SIG-M5 (cell line): ENCODE data around the gene HPS5.
"Not testable (repeated sequence)": the region's sequence is repeated elsewhere in the genome, so short reads cannot be mapped to it uniquely, and the experiment has no call there.

ENCODE experiments used
- DNase-seq: peaks from one replicate; lab custom pipeline; 2025; lab: John Stamatoyannopoulos, UW

Gene HPS5

DNA sequence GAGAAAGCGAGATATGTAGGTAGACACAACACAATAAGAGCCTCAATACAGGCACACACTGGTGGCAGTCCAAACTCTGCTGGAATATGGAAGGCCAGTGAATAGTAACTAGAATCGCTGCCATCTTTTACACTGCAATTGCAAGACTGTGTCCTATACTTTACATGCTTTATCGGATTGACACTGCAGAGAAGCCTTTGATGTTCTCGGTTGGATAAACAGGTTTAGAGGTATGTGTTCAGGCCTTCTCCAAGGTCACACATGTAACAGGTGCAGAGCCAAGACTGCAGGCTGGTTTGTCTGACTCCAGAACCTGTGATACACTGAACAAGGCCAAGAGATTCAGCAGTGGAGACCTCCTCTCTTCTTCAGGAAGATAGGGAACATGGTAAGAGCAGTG lies 50.7 kb downstream of the HPS5 start:
- no peak for DNase-seq

DNA sequence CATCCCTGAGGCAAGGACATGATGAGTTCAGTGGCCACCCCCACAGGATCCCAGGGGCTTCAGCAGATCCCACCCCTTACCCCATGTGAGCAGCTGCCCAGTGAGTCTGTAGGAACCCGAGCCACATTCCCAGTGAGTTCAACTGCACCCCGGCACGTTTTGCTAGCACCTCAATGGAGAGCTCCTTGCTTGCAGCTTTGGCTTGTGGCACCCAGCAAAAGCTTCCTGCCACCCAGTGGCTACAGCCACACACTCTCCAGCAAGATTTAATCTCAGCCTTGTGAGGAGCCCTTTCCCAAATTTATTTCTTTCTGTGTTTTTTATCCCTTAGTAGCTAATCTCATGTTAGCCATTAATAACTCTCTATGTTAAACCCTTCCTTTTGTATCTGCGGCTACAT lies 51.8 kb downstream of the HPS5 start:
- DNase-seq, result no peak

DNA sequence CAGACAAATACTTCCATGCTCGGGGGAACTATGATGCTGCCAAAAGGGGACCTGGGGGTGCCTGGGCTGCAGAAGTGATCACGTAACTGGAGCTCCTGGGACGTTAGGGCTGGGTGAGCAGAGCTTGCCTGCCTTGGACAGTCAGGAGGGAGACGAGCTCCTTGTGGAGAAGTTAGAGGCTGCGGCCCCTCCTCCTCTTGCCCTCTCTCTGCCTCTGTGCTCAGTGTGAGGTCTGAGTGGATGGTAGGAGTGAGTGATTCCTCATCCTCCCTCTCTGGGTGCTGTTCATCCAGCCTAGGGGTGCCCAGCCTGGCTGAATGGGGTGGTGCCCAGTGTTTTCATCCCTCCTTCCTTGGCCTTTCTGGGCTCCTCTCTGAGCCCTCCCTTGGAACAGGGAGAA lies 52.7 kb downstream of the HPS5 start:
- DNase-seq, result not testable (repeated sequence)

DNA sequence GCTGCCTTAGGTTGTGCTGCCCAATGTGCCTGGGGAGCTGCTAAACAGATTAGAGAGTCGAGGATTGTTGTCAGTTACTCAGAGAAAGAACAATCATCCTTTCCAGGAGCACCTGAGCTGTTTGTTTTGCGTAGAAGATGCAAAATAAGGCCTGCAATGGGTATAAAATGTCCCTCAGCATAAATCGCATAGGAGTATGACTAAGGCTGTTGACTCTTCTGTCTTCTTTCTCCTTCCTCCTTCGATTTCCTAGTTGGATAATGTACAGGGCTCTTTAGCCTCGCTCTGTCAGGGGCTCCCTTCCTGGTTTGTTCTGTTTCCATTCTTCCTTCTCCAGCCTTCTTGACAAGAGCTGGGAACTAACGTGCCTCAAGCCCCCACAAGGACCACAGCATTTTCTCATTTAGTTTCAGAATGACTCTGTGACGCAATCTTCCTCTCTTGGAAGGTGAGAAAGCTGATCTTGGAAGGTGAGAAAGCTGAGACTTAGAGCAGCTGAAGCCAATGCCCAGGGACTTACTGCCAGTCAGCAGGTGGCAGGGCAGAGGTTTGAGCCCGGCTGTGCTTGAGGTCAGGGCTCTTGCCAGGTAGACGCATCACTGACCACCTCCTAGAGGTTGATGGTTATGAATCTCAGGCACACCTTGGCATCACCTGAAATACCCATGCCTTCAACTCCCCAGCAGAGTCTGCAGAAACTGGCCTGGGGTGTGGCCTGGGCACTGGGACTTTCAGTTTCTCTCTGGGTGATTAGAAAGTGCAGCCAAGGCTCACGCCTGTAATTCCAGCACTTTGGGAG lies 54.4 kb downstream of the HPS5 start:
- not testable (repeated sequence) for DNase-seq

DNA sequence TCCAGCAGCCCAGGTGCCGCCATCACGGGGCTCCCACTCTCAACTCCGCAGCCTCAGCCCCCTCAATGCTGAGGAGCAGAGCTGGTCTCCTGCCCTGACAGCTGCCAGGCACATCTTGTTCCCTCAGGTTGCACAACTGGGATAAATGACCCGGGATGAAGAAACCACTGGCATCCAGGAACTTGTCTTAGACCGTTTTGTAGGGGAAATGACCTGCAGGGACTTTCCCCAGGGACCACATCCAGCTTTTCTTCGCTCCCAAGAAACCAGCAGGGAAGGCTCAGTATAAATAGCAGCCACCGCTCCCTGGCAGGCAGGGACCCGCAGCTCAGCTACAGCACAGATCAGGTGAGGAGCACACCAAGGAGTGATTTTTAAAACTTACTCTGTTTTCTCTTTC lies 56.0 kb downstream of the HPS5 start, which contains the start of gene SAA1:
Gene SAA1 (plus strand): TSS at position 316 of the 400 bp plus-strand sequence. CDS start 624 bp downstream, outside the sequence.
- DNase-seq, result no peak

DNA sequence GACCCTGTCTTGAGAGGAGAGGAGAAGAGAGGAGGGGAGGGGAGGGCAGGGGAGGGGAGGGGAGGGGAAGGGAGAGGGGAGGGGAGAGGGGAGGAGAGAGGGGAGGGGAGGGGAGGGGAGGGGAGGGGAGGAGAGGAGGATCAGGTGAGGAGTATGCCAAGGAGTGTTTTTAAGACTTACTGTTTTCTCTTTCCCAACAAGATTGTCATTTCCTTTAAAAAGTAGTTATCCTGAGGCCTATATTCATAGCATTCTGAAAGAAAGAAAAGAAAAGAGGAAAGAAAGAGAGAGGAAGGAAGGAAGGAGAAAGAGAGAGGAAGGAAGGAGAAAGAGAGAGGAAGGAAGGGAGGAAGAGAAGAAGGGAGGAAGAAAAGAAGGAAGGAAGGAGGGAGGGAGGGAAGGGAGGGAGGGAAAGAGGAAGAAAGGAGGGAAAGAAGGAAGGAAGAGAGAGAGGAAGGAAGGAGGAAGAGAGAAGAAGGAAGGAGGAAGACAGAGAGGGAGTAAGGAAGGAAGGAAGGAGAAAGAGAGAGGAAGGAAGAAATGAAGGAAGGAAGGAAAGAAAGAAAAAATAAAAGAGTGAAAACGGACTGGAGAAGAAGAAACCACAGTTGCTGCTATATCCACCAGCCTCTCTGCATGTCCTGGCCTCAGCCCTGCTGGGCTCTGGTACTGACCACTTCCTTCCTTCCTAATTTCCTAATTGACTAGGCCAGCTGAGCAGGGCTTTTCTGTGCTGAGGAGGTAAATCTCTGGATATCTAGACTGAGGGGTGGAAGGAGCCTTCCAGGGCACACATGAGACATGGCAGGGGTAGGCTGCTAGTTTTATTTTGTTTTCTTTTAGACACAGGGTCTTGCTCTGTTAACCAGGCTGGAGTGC lies 57.0 kb downstream of the HPS5 start:
- no peak for DNase-seq

DNA sequence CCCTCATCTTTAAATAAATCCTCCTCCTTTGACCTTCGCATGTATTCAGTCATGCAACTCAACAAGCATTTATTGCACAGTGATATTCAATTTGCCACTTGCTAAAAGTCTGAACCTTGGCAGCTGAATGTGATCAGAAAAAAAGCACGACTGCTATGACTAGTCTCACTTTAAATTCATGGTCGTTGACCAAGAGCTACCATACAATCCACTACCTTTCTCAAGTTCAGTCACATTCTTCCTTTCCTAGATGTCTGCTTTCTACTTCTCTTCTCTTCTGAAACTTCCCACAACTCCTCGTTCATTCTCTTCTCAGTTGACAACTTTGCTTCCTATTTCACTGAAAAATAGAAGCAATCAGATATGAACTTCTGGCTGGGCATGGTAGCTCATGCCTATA lies 57.9 kb downstream of the HPS5 start:
- DNase-seq, result no peak

DNA sequence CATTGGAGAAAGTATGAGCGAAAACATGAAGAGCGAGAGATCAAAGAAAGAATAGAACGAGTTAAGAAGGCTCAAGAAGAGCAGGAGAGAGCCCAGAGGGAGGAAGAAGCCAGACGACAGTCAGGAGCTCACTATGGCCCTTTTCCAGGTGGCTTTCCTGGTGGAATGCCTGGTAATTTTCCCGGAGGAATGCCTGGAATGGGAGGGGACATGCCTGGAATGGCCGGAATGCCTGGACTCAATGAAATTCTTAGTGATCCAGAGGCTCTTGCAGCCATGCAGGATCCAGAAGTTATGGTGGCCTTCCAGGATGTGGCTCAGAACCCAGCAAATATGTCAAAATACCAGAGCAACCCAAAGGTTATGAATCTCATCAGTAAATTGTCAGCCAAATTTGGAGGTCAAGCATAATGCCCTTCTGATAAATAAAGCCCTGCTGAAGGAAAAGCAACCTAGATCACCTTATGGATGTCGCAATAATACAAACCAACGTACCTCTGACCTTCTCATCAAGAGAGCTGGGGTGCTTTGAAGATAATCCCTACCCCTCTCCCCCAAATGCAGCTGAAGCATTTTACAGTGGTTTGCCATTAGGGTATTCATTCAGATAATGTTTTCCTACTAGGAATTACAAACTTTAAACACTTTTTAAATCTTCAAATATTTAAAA lies 59.1 kb downstream of the HPS5 start:
- not testable (repeated sequence) for DNase-seq

DNA sequence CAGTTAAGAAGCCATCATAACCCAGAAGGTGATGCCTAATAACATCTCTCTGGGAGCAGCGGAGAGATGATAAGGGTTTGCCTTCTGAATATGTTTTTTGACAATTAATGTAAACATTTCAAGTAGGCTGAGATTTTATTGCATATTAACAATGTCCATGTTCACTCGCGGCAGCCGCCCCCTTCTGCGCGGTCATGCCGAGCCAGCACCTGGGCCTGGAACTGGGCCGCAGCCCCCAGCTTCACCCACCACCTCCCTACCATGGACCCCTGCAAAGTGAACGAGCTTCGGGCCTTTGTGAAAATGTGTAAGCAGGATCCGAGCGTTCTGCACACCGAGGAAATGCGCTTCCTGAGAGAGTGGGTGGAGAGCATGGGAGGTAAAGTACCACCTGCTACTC lies 60.2 kb downstream of the HPS5 start:
- no peak for DNase-seq

DNA sequence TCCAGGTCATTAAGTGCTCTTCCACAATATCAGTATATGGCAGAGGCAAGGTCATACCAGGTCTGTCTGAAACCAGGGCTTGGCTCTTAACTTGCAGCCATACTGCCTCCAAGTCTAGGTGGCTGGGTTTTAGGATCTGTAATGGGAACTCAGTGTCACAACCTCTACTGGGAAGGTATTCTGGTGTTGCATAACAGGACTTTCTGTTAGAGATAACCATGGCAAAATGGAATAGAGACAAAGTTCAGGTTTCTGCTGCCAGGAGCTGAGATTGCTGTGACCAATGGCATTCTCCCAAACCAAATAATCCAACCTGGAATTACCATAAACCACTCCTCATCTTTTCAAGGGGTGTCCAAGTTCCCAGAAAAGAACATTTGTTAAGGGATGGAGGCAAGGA lies 62.7 kb downstream of the HPS5 start:
- no peak for DNase-seq

DNA sequence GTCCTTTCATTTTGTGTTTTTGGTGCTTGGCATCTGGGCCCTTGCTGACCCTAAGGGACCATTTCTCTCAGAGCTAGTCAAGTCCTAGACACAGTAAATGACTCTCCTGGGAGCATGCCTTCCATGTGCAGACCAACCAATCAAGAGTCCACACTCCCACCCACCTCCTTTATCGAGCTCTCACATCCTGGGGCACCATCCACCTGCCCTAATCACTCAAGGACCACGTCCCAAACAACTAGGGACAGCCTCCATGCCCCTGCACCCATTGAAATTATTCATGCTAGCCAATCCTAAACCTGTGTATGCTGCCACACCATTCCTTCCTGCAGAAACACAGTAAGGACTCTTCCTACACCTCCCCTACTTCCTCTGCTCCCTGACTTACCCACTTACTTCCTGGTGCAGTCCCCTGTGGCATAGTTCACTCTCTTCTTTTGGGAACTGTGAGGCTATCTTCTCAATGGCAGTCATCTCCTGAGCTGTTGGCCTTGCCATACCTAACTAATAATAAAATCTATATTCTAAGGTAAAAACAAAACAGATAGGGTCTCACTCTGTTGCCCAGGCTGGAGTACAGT lies 67.1 kb downstream of the HPS5 start:
- DNase-seq, result no peak

DNA sequence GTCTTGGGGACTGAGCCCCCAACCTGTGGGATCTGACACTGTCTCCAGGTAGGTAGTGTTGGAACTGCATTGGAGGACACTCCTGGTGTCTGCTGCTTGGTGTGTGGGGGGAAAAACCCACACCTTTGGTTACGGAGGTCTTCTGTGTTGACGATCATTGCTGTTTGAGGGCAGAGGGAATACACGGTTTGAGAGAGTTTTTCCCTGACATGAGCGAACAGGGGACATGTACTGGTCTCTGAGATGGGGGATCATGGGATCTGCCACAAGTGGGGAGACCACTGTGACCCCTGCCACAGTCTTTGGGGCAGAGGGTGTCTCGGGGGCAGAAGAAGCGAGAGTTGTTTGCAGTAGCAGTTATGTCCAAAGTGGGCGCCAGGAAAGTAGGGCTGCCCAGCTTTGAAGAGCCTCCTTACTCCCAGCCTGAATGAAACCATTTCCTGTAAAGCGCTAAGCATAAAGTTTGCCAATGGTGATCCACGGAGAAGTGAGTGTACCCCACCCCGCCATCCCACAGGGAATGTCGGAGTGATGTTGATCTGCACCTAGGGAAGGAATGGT lies 68.1 kb downstream of the HPS5 start:
- DNase-seq, result no peak

DNA sequence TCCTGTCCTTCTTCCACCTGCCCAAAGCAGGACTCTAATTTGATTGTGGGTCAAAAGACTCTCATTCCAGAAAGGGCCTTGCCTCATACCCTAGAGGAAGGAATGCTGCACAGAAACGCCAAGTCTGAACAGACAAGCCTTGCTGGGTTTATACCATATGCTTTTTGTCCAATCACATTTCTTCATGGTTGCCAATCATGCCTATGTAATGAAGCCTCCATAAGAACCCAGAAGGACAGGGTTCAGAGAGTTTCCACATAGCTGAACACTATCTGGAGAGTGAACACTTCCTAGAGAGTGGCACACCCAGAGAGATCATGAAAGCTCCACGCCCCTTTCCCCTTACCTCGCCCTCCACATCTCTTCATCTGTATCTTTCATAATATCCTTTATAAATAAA lies 68.7 kb downstream of the HPS5 start:
- DNase-seq, result no peak

DNA sequence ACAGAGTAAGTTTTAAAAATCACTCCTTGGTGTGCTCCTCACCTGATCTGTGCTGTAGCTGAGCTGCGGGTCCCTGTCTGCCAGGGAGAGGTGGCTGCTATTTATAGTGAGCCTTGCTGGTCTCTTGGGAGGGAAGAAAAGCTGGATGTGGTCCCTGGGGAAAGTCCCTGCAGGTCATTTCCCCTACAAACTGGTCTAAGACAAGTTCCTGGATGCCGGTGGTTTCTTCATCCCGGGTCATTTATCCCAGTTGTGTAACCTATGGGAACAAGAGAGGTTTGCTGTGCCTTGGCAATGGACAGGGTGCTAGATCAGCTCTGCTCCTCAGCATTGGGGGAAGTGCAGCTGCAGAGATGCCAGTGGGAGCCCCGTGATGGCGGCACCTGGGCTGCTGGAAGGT lies 73.4 kb downstream of the HPS5 start, which contains the start of gene SAA2:
Gene SAA2 (minus strand): TSS at position 108 of the 400 bp plus-strand sequence. CDS start 657 bp downstream, outside the sequence.
- no peak for DNase-seq

DNA sequence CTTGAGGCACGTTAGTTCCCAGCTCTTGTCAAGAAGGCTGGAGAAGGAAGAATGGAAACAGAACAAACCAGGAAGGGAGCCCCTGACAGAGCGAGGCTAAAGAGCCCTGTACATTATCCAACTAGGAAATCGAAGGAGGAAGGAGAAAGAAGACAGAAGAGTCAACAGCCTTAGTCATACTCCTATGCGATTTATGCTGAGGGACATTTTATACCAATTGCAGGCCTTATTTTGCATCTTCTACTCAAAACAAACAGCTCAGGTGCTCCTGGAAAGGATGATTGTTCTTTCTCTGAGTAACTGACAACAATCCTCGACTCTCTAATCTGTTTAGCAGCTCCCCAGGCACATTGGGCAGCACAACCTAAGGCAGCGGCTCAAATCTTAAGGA lies 74.8 kb downstream of the HPS5 start:
- not testable (repeated sequence) for DNase-seq

DNA sequence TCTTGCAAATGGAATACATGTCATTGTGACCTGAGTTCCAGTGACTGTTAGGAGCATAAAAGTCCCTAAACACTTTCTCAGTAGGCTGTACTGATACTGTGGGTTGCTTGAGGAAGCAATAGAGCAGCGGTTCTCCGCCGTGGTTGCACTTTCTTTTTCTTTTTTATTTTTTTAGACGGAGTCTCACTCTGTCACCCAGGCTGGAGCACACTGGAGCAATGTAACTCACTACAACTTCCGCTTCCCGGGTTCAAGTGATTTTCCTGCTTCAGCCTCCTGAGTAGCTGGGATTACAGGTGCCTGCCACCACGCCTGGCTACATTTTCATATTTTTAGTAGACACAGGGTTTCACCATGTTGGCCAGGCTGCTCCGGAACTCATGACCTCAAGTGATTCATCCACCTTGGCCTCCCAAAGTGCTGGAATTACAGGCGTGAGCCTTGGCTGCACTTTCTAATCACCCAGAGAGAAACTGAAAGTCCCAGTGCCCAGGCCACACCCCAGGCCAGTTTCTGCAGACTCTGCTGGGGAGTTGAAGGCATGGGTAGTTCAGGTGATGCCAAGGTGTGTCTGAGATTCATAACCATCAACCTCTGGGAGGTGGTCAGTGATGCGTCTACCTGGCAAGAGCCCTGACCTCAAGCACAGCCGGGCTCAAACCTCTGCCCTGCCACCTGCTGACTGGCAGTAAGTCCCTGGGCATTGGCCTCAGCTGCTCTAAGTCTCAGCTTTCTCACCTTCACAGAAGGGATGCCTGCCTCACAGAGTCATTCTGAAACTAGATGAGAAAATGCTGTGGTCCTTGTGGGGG lies 75.4 kb downstream of the HPS5 start:
- DNase-seq, result not testable (repeated sequence)

DNA sequence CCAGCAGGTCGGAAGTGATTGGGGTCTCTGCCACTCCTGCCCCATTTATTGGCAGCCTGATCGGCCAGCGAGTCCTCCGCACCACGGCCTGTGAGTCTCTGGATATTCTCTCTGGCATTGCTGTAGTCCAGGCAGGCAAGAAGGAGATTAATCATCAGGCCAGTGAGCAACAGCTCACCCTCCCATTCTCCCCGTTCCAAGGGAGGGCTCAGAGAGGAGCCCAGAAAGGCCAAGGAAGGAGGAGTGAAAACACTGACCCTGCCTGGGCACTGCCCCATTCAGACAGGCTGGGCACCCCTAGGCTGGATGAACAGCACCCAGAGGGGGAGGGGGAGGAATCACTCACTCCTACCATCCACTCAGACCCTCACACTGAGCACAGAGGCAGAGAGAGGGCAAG lies 76.5 kb downstream of the HPS5 start:
- no peak for DNase-seq

DNA sequence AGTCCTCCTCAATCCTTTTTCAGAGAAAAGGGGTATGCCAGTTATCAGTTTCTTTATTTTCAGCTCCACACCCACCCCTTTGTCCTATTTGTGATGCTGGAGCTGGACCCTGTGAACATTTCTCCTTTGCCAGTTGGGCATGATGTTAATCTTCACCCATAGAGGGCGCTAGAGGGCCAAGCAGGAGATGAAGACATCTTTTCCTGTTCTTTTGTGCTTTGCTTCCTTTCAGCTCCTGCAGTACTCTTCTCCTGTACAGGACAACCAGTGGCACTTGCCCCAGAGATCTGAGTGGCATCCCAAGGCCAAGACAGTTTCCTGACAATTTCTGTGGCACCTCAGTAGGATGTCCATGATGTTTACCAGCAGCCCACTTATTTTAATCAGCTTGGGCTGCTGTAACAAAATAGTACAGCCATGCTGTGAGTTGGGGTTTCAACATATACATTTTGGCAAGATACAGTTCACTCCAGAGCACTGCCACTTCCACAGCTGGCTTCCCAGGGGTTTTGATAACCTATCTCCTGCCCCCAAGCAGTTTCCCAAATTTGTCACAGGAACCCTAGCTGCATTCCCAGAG lies 78.1 kb downstream of the HPS5 start:
- DNase-seq, result no peak

DNA sequence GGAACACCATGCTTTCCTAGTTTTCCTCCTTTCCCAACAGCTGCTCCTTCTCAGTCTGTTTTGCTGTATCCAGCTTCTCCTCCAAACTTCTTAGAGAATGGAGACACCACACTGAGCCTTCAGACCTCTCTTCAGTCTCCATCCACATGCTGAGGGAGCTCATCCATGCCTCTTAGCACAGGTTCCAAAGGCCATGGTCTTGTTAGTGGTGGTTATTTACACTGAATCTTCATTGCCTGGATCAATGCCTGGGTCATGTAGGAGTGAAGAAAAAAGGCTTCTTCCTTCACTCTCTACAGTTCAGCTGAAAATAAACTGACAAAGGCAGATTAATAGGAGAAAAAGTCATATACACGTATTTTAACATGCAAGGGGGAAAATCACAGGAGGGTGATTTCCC lies 82.3 kb downstream of the HPS5 start:
- no peak for DNase-seq

DNA sequence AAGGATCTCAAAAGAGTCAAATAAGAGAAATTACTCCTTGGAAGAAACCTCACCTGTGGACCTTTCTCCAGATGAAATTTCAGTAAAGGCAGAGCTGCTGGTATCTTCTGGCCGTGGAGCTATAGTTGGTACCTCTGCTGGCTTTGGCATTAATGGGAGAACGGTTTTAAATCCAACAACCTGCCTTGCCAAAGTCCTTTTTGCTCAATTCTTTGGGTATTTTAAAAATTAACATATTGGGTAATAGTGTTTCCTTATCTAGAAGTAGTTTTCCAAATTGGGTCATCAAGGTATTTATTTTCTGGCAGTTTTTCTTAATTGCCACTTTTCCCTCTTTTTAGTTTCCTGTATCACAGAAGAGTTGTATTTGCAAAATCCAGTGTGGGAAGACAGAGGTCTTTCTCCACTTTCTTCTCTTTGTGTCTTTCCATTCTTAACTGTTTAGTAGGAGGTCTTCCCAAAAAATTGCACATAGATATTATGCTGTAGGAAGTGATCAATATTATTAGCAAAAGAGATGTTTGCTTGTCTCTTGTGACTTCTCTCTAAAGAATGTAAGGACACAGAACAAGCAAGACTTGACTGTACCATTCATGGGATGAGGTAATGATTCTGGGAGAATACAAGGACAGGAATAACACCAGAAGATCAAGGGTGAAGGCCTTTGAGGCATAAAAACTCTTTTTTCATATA lies 85.1 kb downstream of the HPS5 start, which contains the start of gene SAA4:
Gene SAA4 (minus strand): TSS at position 139 of the 693 bp plus-strand sequence. CDS start 876 bp downstream, outside the sequence.
- no peak for DNase-seq
